ENCODE results near the gene AP2A2. TPM values are rescaled to one million over a fixed set of nuclear protein-coding genes. Genes with fewer than 3 reads are reported as not detected.

The AP2A2 gene
- total RNA-seq, 1 experiment from 2014 or later = 43.1 TPM

GRCh38 chr11:1022411-1022810, 96.7 kb downstream of the AP2A2 start:
- Histone ChIP-seq H3K4me3 (no peak overlapping the region), H3K27me3 (no peaks in the 10 kb centered on the region), H3K9me3 (no peaks in the 10 kb centered on the region), H3K36me3 (no peaks in the 10 kb centered on the region)
- no peak for DNase-seq

GRCh38 chr11:1022908-1023810, 97.5 kb downstream of the AP2A2 start:
- no peaks in the 10 kb centered on the region for H3K9me3 ChIP-seq
- H3K27me3 ChIP-seq = no peaks in the 10 kb centered on the region
- no peaks in the 10 kb centered on the region for H3K36me3 ChIP-seq
- no peak overlapping the region for H3K4me3 ChIP-seq
- no peak for DNase-seq

GRCh38 chr11:1023811-1024596, 98.3 kb downstream of the AP2A2 start:
- DNase-seq = no peak
- Histone ChIP-seq H3K36me3 (no peaks in the 10 kb centered on the region), H3K4me3 (no peak overlapping the region), H3K9me3 (no peaks in the 10 kb centered on the region), H3K27me3 (no peaks in the 10 kb centered on the region)

DNA sequence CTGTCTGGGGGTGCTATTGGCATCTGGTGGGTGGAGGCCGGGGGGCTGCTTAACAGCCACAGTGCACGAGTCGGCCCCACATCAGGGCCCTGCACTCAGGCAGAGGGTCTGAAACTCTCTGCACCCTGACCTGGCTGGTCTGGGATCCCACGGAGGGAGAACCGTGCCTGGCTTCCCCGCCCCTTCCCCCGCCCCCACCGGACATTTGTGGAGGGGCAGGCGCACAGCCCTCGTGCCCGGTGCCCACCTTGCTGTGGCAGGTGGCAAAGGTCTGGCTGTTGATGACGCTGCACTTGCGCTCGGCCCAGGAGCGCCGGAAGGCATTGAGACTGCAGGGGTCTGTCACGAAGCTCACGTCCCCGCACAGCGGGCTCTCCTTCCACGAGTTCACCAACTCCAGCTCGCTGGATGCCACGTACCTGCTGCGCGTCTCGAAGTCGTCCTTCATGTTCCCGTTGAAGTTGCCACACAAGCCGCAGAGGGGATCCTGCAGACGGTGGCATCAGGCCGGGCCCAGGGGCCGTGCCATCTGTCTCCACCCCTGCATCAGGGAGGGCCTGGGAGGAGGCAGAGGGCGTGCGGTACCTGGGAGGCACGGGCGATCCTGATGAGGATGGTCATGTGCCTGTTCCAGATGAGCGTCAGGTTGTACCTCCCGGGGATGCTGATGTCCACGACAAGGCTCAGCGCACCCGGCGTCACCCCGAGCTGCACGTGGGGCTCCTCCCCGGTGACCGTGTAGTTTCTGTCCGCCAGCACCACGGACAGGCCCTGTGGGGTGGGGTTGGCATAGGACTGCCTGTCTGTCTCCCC, 99.1 kb downstream of the AP2A2 start:
- Histone ChIP-seq H3K9me3 (no peaks in the 10 kb centered on the region), H3K27me3 (no peaks in the 10 kb centered on the region)
- no peak for DNase-seq

GRCh38 chr11:1025410-1026162, 99.9 kb downstream of the AP2A2 start:
- no peak for DNase-seq
- Histone ChIP-seq H3K27me3 (no peaks in the 10 kb centered on the region), H3K36me3 (no peaks in the 10 kb centered on the region), H3K4me3 (no peak overlapping the region), H3K9me3 (no peaks in the 10 kb centered on the region)

More for the DNA sequence above, 99.1 kb downstream of the AP2A2 start:
- Histone ChIP-seq H3K4me3 (no peak overlapping the region), H3K36me3 (no peaks in the 10 kb centered on the region)

DNA sequence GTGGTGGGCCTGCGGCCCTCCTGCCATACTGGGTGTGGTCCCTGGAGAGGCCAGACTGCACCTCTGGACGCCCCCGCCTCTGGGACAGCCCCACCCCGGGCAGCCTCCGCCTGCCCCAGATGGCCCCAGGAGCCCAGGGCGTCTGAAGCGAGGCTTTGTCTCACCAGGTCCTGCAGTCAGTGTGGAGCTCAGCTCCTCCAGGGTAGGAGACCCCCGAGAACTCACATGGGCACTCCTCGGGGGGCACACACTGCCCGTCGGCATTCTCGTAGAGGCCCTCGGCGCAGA, 100.4 kb downstream of the AP2A2 start:
- H3K27me3 ChIP-seq = no peaks in the 10 kb centered on the region
- H3K4me3 ChIP-seq = no peak overlapping the region
- H3K9me3 ChIP-seq = no peaks in the 10 kb centered on the region
- no peak for DNase-seq
- no peaks in the 10 kb centered on the region for H3K36me3 ChIP-seq

DNA sequence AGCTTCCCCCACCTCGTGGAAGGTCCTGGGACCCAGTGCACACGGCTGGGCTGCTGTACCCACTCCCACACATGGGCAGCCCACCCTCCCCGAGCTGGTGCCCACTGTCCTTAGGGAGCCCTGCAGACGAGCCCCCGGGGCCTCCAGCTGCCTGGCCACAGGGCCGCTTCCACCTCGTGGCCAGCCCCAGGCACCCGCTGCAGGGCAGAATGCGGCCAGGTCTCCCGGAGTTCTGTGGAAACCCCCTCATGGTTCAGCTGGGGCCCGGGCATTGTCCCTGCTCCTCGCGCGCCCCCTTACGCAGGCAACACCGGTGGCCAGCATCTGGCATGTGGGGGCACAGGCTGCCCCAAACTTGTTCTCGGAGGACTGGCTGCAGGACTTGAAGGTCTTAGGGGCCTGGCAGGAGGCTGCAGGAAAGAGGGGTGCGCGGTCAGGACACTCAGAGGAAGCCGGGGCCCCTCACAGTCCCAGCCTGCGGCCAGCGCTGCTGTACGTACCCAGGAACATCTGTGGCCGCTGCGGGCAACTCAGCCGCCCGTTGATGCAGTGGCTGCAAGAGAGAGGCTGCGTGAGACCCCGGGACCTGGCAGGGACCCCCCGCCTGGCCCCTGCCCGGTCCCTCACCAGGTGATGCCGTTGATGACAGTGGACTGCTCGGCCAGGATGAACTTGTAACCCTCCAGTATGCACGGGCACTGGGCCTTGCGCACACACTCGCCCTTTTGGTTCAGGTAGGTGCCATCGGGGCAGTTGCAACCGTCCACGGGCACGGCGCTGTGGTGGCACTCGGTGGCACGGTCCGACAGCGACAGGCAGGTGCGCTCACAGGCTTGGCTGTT, 101.2 kb downstream of the AP2A2 start:
- H3K36me3 ChIP-seq = no peaks in the 10 kb centered on the region

GRCh38 chr11:1027483-1028290, 102.0 kb downstream of the AP2A2 start:
- Histone ChIP-seq H3K9me3 (no peaks in the 10 kb centered on the region), H3K36me3 (no peaks in the 10 kb centered on the region), H3K27me3 (no peaks in the 10 kb centered on the region), H3K4me3 (no peak overlapping the region)
- no peak for DNase-seq

More for the DNA sequence above, 101.2 kb downstream of the AP2A2 start:
- no peaks in the 10 kb centered on the region for H3K9me3 ChIP-seq
- no peaks in the 10 kb centered on the region for H3K27me3 ChIP-seq
- DNase-seq = no peak
- H3K4me3 ChIP-seq = no peak overlapping the region

GRCh38 chr11:1028291-1028540, 102.5 kb downstream of the AP2A2 start:
- H3K36me3 ChIP-seq = no peaks in the 10 kb centered on the region
- no peak overlapping the region for H3K4me3 ChIP-seq
- H3K9me3 ChIP-seq = no peaks in the 10 kb centered on the region
- no peak for DNase-seq
- H3K27me3 ChIP-seq = no peaks in the 10 kb centered on the region

- Histone ChIP-seq H3K4me3 (no peak overlapping the region), H3K27me3 (no peaks in the 10 kb centered on the region), H3K36me3 (no peaks in the 10 kb centered on the region), H3K9me3 (no peaks in the 10 kb centered on the region)
- DNase-seq = no peak
Measured at GRCh38 chr11:1028616-1029015, 102.9 kb downstream of the AP2A2 start.

DNA sequence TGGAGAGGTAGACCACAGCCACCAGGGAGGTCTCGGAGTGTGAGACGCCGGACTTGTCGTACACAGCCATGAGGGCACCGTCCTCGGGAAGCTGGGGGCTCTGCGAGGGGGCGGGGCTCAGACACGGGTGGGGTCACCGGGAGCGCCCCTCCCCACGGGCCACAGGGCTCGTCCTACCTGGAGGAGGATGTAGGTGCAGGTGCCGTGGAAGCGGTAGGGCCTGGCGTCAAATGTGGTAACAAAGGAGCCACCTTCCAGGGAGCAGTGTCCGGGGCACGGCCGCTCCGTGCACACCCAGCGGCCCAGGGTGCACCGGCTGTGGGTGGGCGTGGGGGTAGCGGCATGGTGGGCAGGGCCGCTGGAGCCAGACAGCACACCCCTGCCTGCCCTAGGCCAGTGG, 103.4 kb downstream of the AP2A2 start:
- Histone ChIP-seq H3K36me3 (no peaks in the 10 kb centered on the region), H3K4me3 (no peak overlapping the region), H3K9me3 (no peaks in the 10 kb centered on the region), H3K27me3 (no peaks in the 10 kb centered on the region)
- DNase-seq = no peak

DNA sequence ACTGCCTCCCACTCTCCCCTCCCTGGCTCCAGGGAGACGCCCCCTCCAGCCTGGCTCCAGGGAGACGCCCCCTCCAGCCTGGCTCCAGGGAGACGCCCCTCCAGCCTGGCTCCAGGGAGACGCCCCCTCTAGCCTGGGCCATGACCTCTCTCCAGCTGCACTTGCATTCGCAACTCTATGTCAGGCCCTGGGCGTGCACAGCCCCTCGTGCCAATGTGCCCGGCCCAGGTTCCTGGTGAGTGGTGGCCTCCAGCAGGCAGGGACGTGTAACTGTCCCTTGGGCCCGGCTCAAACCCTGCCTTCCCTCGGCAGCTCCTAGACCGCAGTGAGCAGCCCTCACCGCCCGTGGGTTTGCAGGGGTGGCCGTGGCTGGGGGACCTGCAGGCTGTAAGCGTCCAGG, 104.0 kb downstream of the AP2A2 start:
- Histone ChIP-seq H3K36me3 (no peaks in the 10 kb centered on the region), H3K9me3 (no peaks in the 10 kb centered on the region), H3K27me3 (no peaks in the 10 kb centered on the region), H3K4me3 (no peak overlapping the region)
- DNase-seq = no peak

DNA sequence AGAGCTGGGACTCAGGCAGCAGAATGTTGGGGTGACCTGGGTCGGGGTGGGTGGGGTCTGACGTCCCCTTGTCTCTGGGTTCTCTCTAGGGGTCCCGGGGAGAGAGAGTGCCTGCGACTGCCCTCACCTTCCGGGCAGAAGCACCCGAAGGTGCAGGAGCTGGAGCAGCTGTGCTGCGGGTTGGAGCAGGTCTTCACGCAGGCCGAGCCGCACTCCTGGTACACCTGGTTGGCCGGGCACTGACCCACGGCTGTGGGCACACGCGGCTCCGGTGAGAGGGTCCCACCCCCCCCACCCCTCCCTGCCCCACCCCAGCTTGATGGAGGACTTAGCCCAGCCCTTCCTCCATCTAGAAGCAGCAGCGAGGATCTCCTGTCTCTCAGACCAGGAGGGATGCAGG, 104.4 kb downstream of the AP2A2 start:
- Histone ChIP-seq H3K4me3 (no peak overlapping the region), H3K9me3 (no peaks in the 10 kb centered on the region), H3K27me3 (no peaks in the 10 kb centered on the region), H3K36me3 (no peaks in the 10 kb centered on the region)
- no peak for DNase-seq

DNA sequence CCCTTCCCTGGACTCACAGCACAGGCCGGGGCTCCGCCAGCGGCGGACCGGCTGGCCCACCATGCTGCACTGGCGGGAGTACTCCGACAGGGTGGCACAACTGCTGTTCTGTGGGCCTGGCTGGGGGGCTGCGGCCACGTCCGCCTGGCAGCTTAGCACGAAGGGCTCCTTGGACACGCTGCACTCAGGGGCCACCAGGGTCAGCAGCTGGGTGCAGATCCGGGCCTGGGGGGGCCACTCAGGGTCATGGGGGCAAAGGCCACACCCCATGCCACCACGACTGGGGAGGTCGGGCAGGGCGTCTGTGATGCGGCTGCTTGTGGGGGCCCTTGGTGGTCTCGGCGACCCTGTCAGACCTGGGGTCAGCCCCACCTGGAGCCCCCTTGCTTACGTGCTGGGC, 104.9 kb downstream of the AP2A2 start:
- no peaks in the 10 kb centered on the region for H3K36me3 ChIP-seq
- no peak for DNase-seq
- no peak overlapping the region for H3K4me3 ChIP-seq
- no peaks in the 10 kb centered on the region for H3K9me3 ChIP-seq
- no peaks in the 10 kb centered on the region for H3K27me3 ChIP-seq

DNA sequence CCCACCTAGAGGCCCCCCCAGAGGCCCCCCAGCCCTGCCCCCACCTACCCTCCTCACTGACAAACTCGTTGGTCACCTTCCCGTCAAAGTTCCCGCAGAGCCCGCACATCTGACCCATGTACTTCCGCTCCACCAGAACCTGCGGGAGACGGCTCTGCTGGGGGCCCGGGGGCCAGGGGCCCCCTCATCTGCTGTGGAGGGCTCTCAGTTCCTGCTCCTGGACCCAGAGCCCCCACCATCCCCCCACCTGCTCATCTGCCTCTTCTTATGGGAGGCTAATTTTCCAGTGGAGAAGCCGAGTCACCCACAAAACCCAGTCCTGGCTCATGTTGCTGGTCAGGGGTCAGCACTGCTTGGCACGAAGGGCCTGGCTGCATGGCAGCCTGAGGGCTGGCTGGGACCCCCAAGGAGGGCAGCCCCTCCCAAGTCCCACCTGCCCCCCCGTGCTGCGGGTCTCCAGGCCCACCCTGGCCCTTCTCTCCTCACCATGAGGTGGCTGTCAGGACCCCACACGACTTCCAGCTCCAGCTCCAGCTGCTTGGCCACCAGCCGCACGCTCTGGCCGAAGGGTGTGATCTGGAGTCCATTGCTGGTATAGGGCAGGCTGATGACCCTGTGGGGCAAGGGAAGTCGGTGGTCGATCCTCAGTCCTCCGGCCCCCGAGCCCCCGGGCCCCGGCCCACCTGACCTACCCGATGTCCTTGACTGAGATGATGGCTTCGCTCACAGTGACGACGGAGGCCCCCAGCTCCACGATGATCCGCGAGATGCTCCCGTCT, 105.6 kb downstream of the AP2A2 start:
- Histone ChIP-seq H3K36me3 (no peaks in the 10 kb centered on the region), H3K4me3 (no peak overlapping the region), H3K9me3 (no peaks in the 10 kb centered on the region), H3K27me3 (no peaks in the 10 kb centered on the region)
- DNase-seq = no peak

Data from MG63 (cell line).